Activated CD8-positive, alpha-beta memory T cell treated with anti-CD3 and anti-CD28 coated beads for 36 hours (primary cell): Measurements from ENCODE around the gene KRTAP2-4. TPM values are rescaled to one million over a fixed set of nuclear protein-coding genes. Genes with fewer than 3 reads are reported as not detected.
"Not testable (repeated sequence)": the region's sequence is repeated elsewhere in the genome, so short reads cannot be mapped to it uniquely, and the experiment has no call there.

Experiments
- CTCF ChIA-PET: fragments of 350-600 bp; sonication (Branson Sonifier 250); formaldehyde crosslinking; loops from one replicate; lab custom pipeline; 2021; ENCODE audit warnings: antibody characterized with exemption; lab: Charles Lee
- POLR2A ChIA-PET: fragments of 350-600 bp; sonication (Branson Sonifier 250); formaldehyde crosslinking; loops from one replicate; lab custom pipeline; 2021; ENCODE audit warnings: antibody characterized with exemption; lab: Charles Lee
- total RNA-seq, 2 experiments: library from RNA; stranded (reverse); gene quantifications; one replicate each; pipeline ENCODE4 v1.2.3, GENCODE V29; 2021

KRTAP2-4 gene
- total RNA-seq, 2 experiments from 2014 or later = not detected

GRCh38 chr17:41042953-41043352 is 22.7 kb downstream of the KRTAP2-4 start:
- ChIA-PET POLR2A (no interaction called here), CTCF (no interaction called here)

GRCh38 chr17:41040783-41041571 is 24.7 kb downstream of the KRTAP2-4 start, which contains the start of gene KRTAP1-1:
KRTAP1-1 (minus strand) TSS chr17:41041450; CDS start chr17:41041397, 53 bp downstream.
- POLR2A ChIA-PET, CTCF ChIA-PET: not testable (repeated sequence)

DNA sequence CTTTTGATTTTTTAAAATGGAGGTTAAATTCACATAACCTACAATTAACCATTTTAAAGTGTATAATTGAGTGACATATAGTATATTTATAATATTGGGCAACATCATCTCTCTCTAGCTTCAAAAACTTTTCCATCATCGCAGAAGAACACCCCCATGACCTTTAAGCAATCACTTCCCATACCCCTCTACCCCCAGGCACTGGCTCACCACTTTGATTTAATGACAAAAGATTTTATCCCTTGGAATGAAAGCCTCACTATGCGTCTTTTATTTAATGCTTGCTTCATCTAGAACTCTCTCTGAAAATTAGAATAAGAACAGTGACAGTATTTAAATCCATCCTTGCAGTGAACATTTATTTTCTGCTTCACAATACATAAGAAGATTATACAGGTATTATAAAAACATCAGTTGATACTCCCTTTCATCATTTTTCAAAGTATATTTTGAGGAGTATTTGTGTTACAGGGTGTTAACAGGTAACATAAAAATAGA is 27.8 kb downstream of the KRTAP2-4 start:
- ChIA-PET POLR2A (no interaction called here), CTCF (no interaction called here)

GRCh38 chr17:41034346-41034935 is 31.2 kb downstream of the KRTAP2-4 start, which contains the start of gene KRTAP1-3:
KRTAP1-3 (minus strand) TSS chr17:41034874; CDS start chr17:41034821, 53 bp downstream.
- POLR2A ChIA-PET, CTCF ChIA-PET: not testable (repeated sequence)

- ChIA-PET CTCF (interaction anchor here (1.2 kb wide), 1 partner anchor 9 kb away, joined by 3 read pairs; no protein-coding TSS in a partner anchor), POLR2A (no interaction called here)
These were observed 35.9 kb downstream of the KRTAP2-4 start, which contains the start of gene KRTAP1-4 for GRCh38 chr17:41029633-41030245. KRTAP1-4 (minus strand) TSS chr17:41030195; CDS start chr17:41030078, 117 bp downstream.

- POLR2A ChIA-PET = no interaction called here
These were observed 38.8 kb downstream of the KRTAP2-4 start, which contains the start of gene KRTAP1-5 for GRCh38 chr17:41026715-41027471. KRTAP1-5 (minus strand) TSS chr17:41027208; CDS start chr17:41027155, 53 bp downstream.

DNA sequence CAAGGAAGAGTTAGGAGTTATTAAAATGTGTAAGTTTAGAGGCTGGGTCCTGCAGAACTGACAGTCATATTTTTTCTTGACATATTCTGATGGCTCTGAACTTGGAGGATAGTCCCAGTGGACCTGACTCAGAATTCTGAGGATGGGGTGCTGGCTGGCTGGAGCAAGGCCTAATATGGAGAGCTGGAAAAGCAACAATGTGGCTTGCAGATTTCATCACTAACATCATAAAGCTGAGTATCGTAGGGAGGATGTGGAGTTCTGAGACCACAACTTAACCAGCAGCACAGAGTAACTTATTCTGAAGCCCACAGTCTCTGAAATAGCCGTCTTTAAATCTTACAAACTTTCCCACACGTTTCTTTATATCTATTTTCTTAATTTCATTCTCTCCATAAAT is 41.0 kb downstream of the KRTAP2-4 start:
- ChIA-PET POLR2A (no interaction called here), CTCF (no interaction called here)

More at GRCh38 chr17:41026715-41027471, 38.8 kb downstream of the KRTAP2-4 start, which contains the start of gene KRTAP1-5:
- CTCF ChIA-PET = interaction anchor here (0.7 kb wide), 1 partner anchor 18 kb away, joined by 3 read pairs; the partner anchor contains the start of gene KRTAP3-1

DNA sequence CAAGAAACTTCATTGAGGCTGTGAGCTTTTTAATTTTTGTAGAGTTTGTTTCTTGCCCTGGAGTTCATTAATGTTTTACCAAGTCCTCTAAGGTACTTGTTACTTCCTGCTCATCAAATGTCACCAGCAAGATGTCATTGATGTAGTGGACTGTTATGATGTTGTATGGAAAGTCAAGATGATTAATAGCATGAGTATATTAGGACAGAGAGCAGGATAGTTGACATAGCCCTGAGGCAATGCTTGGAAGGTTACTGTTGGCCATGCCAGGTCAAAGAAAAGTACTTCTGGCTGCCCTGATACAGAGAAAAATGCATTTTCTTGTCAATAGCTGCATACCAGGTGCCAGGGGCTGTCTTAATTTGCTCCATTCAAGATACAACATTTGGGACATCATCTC is 45.3 kb downstream of the KRTAP2-4 start:
- CTCF ChIA-PET = interaction anchor here (1.3 kb wide), 1 partner anchor 9 kb away, joined by 3 read pairs; no protein-coding TSS in a partner anchor

DNA sequence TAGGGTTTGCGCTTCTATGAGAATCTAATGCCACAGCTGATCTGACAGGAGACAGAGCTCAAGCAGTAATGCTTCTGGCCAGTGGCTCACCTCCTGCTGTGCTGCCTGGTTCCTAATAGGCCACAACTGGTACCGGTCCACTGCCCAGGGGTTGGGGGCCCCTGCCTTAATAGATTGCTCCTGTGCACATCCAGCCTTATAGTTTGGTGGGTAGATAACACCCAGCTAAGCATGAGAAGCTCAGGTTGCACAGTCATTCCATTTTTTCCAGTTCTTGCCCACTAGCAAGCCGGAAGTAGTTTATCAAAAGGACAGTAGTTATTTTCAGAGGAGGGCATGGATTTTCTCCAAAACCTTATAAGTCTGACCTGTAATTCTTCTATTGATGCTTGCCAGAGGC is 46.3 kb downstream of the KRTAP2-4 start:
- ChIA-PET POLR2A (no interaction called here), CTCF (no interaction called here)

More for the DNA sequence above, 45.3 kb downstream of the KRTAP2-4 start:
- POLR2A ChIA-PET = no interaction called here

- CTCF ChIA-PET = no interaction called here
- POLR2A ChIA-PET = no interaction called here
These were observed 47.1 kb downstream of the KRTAP2-4 start for GRCh38 chr17:41018541-41018940.

GRCh38 chr17:41016578-41017215 is 49.0 kb downstream of the KRTAP2-4 start:
- CTCF ChIA-PET = interaction anchor here (0.5 kb wide), 1 partner anchor 88 kb away, joined by 3 read pairs; no protein-coding TSS in a partner anchor
- POLR2A ChIA-PET = no interaction called here

DNA sequence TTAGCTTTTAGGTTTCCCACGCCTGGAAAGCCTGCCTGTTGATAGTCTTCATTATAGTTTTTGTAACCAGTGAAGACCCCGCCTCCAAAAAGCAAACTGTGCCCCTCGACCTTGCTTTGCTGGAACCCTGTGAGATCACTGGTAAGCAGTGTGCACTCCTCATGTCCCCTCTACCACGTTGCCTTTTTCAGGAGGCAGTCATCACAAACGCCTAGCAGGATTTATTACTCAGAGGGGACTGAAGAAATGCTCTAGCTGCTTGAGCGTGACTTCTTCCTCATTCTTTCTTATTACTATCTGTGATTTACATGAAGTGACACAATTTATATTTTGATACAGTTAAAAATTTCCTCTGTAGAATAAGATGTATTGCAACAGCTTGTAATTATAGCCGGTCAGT is 50.2 kb downstream of the KRTAP2-4 start:
- ChIA-PET CTCF (no interaction called here), POLR2A (no interaction called here)

Other genes with a start within 250 kb of the KRTAP2-4 start
- gene KRT10, start 243.3 kb downstream of the KRTAP2-4 start, total RNA-seq = 10 to 100 TPM; 44.6 to 45.2 TPM
- not detected for gene KRT12, start 198.7 kb downstream of the KRTAP2-4 start, total RNA-seq
- gene KRT20, start 180.6 kb downstream of the KRTAP2-4 start, total RNA-seq = not detected
- not detected for gene KRT23, start 128.2 kb downstream of the KRTAP2-4 start, total RNA-seq
- not detected for gene KRT39, start 98.9 kb downstream of the KRTAP2-4 start, total RNA-seq
- gene KRT40, start 81.6 kb downstream of the KRTAP2-4 start, total RNA-seq = not detected
- not detected for gene KRTAP3-3, start 71.7 kb downstream of the KRTAP2-4 start, total RNA-seq
- not detected for gene KRTAP3-2, start 66.0 kb downstream of the KRTAP2-4 start, total RNA-seq
- not detected for gene KRTAP3-1, start 56.8 kb downstream of the KRTAP2-4 start, total RNA-seq
- gene KRTAP1-5, start 38.7 kb downstream of the KRTAP2-4 start, total RNA-seq = not detected
- gene KRTAP1-4, start 35.7 kb downstream of the KRTAP2-4 start, total RNA-seq = not detected
- gene KRTAP1-3, start 31.0 kb downstream of the KRTAP2-4 start, total RNA-seq = not detected
- not detected for gene KRTAP1-1, start 24.4 kb downstream of the KRTAP2-4 start, total RNA-seq
- gene KRTAP2-1, start 18.6 kb downstream of the KRTAP2-4 start, total RNA-seq = not detected
- gene KRTAP2-2, start 10.6 kb downstream of the KRTAP2-4 start, total RNA-seq = not detected
- gene KRTAP2-3, start 5.8 kb downstream of the KRTAP2-4 start, total RNA-seq = not detected
- not detected for gene KRTAP4-7, start 18.3 kb upstream of the KRTAP2-4 start, total RNA-seq
- not detected for gene KRTAP4-8, start 32.3 kb upstream of the KRTAP2-4 start, total RNA-seq
- gene KRTAP4-16, start 36.3 kb upstream of the KRTAP2-4 start, total RNA-seq = not detected
- not detected for gene KRTAP4-9, start 39.5 kb upstream of the KRTAP2-4 start, total RNA-seq
- not detected for gene KRTAP4-11, start 52.5 kb upstream of the KRTAP2-4 start, total RNA-seq
- gene KRTAP4-12, start 58.3 kb upstream of the KRTAP2-4 start, total RNA-seq = not detected
- gene KRTAP4-6, start 74.7 kb upstream of the KRTAP2-4 start, total RNA-seq = not detected
- not detected for gene KRTAP4-5, start 83.9 kb upstream of the KRTAP2-4 start, total RNA-seq
- not detected for gene KRTAP4-4, start 94.9 kb upstream of the KRTAP2-4 start, total RNA-seq
- not detected for gene KRTAP4-3, start 102.3 kb upstream of the KRTAP2-4 start, total RNA-seq
- not detected for gene KRTAP4-2, start 112.3 kb upstream of the KRTAP2-4 start, total RNA-seq
- gene KRTAP4-1, start 119.0 kb upstream of the KRTAP2-4 start, total RNA-seq = not detected
- gene KRTAP9-1, start 124.0 kb upstream of the KRTAP2-4 start, total RNA-seq = not detected
- not detected for gene KRTAP9-2, start 160.8 kb upstream of the KRTAP2-4 start, total RNA-seq
- gene KRTAP9-3, start 166.6 kb upstream of the KRTAP2-4 start, total RNA-seq = not detected
- gene KRTAP9-8, start 172.1 kb upstream of the KRTAP2-4 start, total RNA-seq = not detected
- not detected for gene KRTAP9-4, start 183.8 kb upstream of the KRTAP2-4 start, total RNA-seq
- not detected for gene KRTAP9-9, start 189.5 kb upstream of the KRTAP2-4 start, total RNA-seq
- not detected for gene KRTAP9-6, start 199.5 kb upstream of the KRTAP2-4 start, total RNA-seq
- not detected for gene KRTAP9-7, start 209.8 kb upstream of the KRTAP2-4 start, total RNA-seq
- gene KRTAP29-1, start 237.0 kb upstream of the KRTAP2-4 start, total RNA-seq = not detected
- gene KRTAP16-1, start 243.4 kb upstream of the KRTAP2-4 start, total RNA-seq = not detected
- not detected for gene KRTAP17-1, start 249.8 kb upstream of the KRTAP2-4 start, total RNA-seq